Kidney (tissue), 14 donors: ENCODE measurements around the gene METRN. TPM values are rescaled to one million over a fixed set of nuclear protein-coding genes. Genes with fewer than 3 reads are reported as not detected.

Experiments used
- DNase-seq, 5 donors: peaks; one replicate each; pipeline ENCODE4 v3.0.0-alpha.2; 2013 to 2020
- FAIRE-seq: peaks from 2 replicates; lab custom pipeline; 2012; peaks lifted over from hg19 to GRCh38; lab: Jason Lieb, UNC
- H3K27ac ChIP-seq, 2 donors: one replicate each; pipeline ENCODE4 v1.7.0; 2013; ENCODE audit warnings: low read depth in 2 of 2, low read length in 2 of 2, inconsistent platforms in 1 of 2
- H3K27me3 ChIP-seq: one replicate; pipeline ENCODE4 v1.7.1; 2013; ENCODE audit warnings: low read length, inconsistent platforms; ENCODE audit not compliant: control insufficient read depth, insufficient read depth
- H3K36me3 ChIP-seq, 3 donors: one replicate each; pipeline versions ENCODE4 v1.7.0 to v1.7.1; 2013; ENCODE audit warnings: low read length in 3 of 3, control low read depth in 1 of 3, inconsistent platforms in 1 of 3; ENCODE audit not compliant: insufficient read depth in 3 of 3, control insufficient read depth in 2 of 3
- H3K4me1 ChIP-seq, 3 donors: one replicate each; pipeline versions ENCODE4 v1.7.0 to v1.7.1; 2013; ENCODE audit warnings: low read length in 3 of 3, inconsistent platforms in 1 of 3, low read depth in 1 of 3; ENCODE audit not compliant: control insufficient read depth in 2 of 3, insufficient read depth in 2 of 3
- H3K4me3 ChIP-seq, 3 donors: one replicate each; pipeline versions ENCODE4 v1.7.0 to v1.8.1; 2013; ENCODE audit warnings: low read length in 3 of 3, control low read depth in 1 of 3, inconsistent platforms in 1 of 3
- H3K9ac ChIP-seq, 3 donors: one replicate each; pipeline versions ENCODE4 v1.7.0 to v1.7.1; 2013; ENCODE audit warnings: low read length in 3 of 3, control low read depth in 1 of 3, inconsistent platforms in 1 of 3
- H3K9me3 ChIP-seq, 3 donors: one replicate each; pipeline versions ENCODE4 v1.7.0 to v1.7.1; 2013; ENCODE audit warnings: low read length in 3 of 3, control low read depth in 1 of 3, inconsistent platforms in 1 of 3; ENCODE audit not compliant: control insufficient read depth in 2 of 3, insufficient read depth in 1 of 3
- intact Hi-C: fragments of 100-400 bp; cut with DNase I; formaldehyde crosslinking; loops from one replicate; pipeline ENCODE4 v1.11.1; 2022
- polyA plus RNA-seq: library from polyadenylated mRNA; stranded (reverse); fragments of 350-450 nt; fragmentation: Illumina TruSeq; extraction: RNeasy Lipid Tissue Mini Kit (QIAGEN cat#74804); gene quantifications from one replicate; pipeline ENCODE4 v1.2.3, GENCODE V29; 2014; ENCODE audit warnings: low read depth, low replicate concordance; ENCODE audit not compliant: insufficient read depth
- total RNA-seq: library from RNA; stranded (reverse); fragmentation: NEBNext Ultra II Directional; extraction: Animal tissue kit (Norgen Biotek cat#: 25700); gene quantifications from one replicate; pipeline ENCODE4 v1.2.1, GENCODE V29; 2021
- TF ChIP-seq, protein P1 (sequence below): IDR thresholded peaks from 3 replicates; pipeline ENCODE4 v1.5.1; 2012; ENCODE audit warnings: mild to moderate bottlenecking, moderate library complexity, borderline replicate concordance; ENCODE audit not compliant: insufficient read depth; ENCODE audit errors: extremely low read depth
- donor health status: control.
- donor health status: control.
- donor health status: control.
- donor health status: control.
- donor health status: control.
- donor health status: DM: yes; HTN: yes; CAD: no.
- donor health status: Normal renal cell carcinoma (clear cell type).

The METRN gene
- total and polyA plus RNA-seq, 2 donors from 2014 or later, result 34.9 to 114 TPM

DNA sequence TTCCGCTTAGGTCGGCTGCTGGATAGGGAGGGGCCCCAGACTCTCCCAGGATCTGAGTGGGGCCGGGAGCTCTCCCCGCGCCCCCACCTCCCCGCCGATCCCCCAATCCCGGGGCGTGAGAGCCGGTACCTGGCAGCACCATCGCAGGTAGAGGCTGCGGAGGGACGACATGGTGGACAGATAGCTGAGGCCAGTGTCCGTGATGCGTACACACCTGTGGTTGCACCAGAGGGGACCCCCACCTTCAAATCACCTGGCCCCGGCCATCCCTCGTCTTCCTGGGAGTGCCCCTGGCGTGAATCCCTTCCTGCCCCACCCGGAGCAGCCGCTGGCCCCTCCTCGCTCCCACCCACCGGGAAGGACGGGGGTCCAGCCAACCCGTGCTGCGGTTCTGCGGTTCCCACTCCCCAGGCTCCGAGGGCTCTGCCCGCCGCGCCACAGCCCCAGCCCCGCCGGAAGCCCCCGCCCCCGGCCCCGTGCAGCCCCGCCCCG lies 20.0 kb upstream of the METRN start:
- H3K4me3 ChIP-seq, result no peak overlapping the region

DNA sequence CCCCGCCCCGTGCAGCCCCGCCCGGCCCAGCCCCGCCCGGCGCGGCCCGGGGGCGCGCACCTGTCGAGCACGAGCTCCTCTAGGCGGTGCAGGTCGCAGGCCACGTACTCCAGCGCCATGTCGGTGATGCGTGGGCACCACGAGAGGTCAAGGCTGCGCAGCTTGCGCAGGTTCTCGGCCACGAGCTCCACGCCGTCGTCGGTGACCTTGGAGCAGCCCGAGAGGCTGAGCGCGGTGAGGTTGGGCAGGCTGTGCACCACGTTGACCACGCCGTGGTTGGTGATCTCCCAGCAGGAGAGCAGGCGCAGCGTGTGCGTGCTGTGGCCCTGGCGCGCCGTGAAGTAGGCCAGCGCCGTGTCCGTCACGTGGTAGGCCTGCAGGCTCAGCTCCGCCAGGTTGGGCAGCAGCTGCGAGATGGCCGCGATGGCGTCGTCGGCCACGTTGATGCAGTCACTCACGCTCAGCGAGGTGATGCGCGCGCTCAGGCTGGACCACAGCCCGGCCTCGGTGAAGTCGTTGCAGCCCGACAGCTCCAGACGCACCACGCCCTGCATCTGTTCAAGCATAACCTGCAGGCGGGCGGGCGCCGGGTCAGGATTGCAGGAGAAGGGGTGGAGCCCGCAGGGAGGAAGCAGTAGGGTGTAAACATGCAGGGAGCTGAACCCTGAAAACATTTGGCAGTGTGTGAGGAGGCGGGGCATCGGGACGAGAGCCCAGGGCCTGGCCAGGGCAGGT lies 19.4 kb upstream of the METRN start:
- no peak for FAIRE-seq

More for the DNA sequence above, 20.0 kb upstream of the METRN start:
- H3K4me1 ChIP-seq, result peaks cover 0 to 5% (median 0%) of the 10 kb centered on the region in 3 donors
- DNase-seq (peak in 1 of 5 donors; percentile 86), FAIRE-seq (no peak)
- peaks cover 4% of the 10 kb centered on the region for H3K27me3 ChIP-seq
- H3K27ac ChIP-seq, result no peak overlapping the region
- TF ChIP-seq, protein P1, sequence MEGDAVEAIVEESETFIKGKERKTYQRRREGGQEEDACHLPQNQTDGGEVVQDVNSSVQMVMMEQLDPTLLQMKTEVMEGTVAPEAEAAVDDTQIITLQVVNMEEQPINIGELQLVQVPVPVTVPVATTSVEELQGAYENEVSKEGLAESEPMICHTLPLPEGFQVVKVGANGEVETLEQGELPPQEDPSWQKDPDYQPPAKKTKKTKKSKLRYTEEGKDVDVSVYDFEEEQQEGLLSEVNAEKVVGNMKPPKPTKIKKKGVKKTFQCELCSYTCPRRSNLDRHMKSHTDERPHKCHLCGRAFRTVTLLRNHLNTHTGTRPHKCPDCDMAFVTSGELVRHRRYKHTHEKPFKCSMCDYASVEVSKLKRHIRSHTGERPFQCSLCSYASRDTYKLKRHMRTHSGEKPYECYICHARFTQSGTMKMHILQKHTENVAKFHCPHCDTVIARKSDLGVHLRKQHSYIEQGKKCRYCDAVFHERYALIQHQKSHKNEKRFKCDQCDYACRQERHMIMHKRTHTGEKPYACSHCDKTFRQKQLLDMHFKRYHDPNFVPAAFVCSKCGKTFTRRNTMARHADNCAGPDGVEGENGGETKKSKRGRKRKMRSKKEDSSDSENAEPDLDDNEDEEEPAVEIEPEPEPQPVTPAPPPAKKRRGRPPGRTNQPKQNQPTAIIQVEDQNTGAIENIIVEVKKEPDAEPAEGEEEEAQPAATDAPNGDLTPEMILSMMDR, result no peak
- H3K9ac ChIP-seq, result no peak overlapping the region
- H3K9me3 ChIP-seq, result no peaks in the 10 kb centered on the region
- intact Hi-C loops, result no loop called here
- no peaks in the 10 kb centered on the region for H3K36me3 ChIP-seq

DNA sequence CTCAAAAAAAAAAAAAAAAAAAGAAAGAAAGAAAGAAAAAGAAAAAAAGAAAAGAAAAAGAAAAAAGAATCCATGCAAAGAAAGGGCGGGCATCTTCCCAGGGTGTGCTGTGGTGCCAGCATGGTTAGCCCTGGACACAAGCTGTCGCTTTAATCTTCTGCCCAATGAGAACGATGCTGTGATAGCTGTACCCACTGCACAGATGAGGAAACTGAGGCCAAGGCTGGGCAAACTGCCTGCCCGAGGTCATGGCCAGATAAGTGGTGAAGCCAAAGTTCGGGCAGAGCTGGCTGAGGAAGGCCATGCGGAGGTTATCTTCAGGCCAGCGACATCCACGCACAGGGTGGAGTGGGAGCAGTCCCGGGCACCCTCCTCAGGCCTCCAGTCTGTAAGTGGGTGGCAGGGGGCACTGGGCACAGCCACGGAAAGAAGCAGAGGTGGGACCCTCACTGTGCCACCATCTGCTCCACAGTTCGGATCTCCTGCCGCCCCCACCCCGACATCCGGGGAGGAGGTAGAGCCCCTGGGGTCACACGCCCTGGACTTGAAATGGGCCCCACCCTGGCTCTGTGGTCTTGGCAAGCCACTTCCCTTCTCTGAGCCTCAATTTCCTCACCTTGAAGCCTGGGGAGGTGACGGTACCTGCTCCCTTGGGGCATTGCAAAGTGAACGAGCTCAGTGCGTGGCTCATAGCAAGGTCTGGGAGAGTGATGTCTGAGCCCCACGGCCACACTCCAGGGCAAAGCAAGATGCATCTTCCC lies 15.8 kb upstream of the METRN start:
- no peak overlapping the region for H3K4me3 ChIP-seq
- no peaks in the 10 kb centered on the region for H3K9me3 ChIP-seq
- intact Hi-C loops, result no loop called here
- TF ChIP-seq, protein P1, result no peak
- H3K27me3 ChIP-seq, result peaks cover 19% of the 10 kb centered on the region
- DNase-seq (no peak), FAIRE-seq (no peak)
- peaks cover 0 to 5% (median 0%) of the 10 kb centered on the region in 3 donors for H3K4me1 ChIP-seq
- H3K27ac ChIP-seq, result no peak overlapping the region
- no peak overlapping the region for H3K9ac ChIP-seq
- no peaks in the 10 kb centered on the region for H3K36me3 ChIP-seq

More for the DNA sequence above, 19.4 kb upstream of the METRN start:
- intact Hi-C loops, result no loop called here
- peaks cover 4% of the 10 kb centered on the region for H3K27me3 ChIP-seq
- no peak overlapping the region for H3K9ac ChIP-seq
- peaks cover 0 to 5% (median 0%) of the 10 kb centered on the region in 3 donors for H3K4me1 ChIP-seq
- H3K4me3 ChIP-seq, result peak overlapping the region in 1 of 3 donors; percentile 35
- no peaks in the 10 kb centered on the region for H3K9me3 ChIP-seq
- H3K27ac ChIP-seq, result peak overlapping the region; percentile 72 to 74
- TF ChIP-seq, protein P1, result no peak
- DNase-seq, result peak; percentile 70 to 97 (median 81)
- no peaks in the 10 kb centered on the region for H3K36me3 ChIP-seq
